Stimulated activated naive CD4-positive, alpha-beta T cell (primary cell): ENCODE measurements around the gene RAPGEF4.

Experiments used
- DNase-seq, 6 experiments: peaks; one replicate each; lab custom pipeline; 2025; lab: John Stamatoyannopoulos, UW

RAPGEF4 gene

DNA sequence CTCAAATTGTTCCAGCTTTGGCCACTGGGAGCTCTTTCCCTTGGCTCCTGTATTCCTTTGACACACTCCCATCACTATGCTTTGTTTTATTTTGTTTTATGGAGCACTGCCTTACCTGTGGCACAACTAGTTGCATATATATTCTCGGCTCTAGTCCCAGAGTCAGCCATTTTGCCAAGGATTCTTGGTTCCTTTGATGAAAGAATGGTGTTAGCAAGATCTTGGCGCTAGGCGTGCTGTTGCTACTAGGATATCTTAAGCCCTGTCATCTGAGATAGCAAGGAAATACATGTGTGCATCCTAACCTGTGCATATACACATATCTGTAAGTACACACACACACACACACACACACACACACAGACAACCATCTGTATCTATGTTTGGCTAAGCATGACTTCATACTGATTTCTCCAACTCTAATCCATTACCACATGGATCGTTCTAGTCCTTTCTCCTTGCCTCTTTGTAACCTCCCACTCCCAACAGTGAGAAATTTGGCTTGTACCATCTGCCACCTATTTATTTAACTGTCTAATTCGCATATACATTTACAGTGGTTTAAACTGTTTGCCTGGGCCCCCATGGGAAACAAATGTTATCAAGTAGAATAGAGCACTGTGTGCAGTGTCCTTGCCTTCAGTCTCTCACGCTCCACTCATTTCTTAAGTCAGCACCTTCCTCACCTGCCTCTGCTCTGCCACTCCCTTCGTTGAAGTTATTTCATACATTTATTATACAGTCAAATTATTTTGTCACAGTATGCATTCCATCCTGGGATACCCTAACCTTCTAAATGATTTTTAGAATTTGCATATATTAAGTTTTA lies 202.5 kb downstream of the RAPGEF4 start:
- DNase-seq = no peak

DNA sequence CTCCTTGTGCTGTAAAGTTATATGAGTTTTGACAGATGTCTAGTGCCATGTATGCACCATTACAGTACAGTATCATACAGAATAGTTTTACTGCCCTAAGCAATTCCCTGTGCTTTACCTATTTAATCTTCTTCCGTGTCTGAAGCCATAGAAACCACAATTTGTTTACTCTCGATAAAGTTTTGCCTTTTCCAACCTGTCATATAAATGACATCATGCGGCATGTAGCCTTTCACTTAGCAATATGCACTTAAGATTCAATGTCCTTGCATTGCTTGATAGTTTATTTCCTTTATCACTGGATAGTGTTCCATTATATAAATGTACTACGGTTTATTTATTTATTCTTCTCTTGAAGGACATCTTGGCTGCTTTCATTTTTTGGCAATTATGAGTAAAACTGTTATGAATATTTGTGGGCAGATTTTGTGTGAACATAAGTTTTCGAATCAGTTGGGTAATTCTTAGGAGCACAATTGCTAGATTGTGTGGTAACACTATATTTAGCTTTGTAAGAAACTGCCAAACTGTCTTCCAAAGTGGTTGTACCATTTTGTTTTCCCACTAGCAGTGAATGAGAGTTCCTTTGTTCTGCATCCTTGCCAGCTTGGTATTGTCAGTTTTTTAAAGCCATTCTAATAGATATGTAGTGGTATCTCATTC lies 203.2 kb downstream of the RAPGEF4 start:
- no peak for DNase-seq

DNA sequence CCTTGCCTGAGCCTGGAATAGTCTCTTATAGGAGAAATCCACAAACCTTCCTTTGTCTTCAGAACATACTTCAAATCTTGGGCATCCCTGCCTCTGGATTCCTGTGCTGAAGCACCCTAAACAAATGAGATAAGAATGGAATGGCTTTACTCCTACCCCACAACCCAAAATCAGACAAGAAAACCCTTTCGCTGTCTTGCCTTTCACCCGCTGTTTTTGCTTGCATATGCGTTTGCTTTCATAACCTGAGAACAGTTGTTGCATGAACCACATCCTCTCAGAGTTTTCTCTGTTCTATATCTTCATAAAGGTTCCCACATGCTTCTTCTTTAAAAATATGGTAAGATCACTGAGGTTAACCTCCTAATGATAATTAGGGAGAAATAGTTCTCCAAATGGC lies 207.9 kb downstream of the RAPGEF4 start:
- DNase-seq = peak in 3 of 6 experiments; percentile 36 to 59 (median 51)

DNA sequence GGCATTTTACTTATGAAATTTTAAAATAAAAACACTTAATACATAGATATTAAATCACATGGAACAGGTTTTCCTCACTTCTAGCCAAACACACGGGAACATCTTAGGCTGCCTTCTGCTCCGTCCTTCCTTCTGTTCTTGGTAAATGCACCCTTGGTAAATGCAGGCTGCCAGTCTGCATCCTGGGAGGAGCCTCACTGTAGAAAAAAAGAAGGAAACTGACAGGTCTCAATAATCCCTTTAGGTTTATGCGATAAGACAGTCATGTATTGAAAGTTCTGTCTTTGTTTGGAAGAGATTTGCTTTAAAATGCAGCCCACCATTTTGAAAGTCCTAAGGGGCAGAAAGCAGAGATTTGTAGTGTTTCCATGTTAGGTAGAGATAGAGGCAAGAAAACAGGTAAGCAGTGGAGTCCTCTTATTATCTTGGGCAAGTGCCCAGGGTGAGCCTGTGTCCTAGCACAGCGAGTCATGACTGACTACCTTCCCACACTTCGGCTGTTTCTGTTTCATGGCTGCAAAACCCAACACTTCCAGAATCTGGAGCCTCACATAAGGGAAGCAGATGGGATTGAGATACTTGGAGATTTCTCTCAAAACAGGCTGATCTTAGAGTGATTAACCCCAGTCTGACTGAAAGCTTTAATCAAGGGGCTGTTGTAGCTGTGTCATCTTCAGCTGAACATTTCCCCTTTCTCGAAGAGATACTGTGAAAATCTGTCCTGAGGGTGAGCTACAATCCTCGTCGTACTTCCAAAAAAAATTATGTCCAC lies 208.6 kb downstream of the RAPGEF4 start:
- peak in 2 of 6 experiments; percentile 8 to 30 for DNase-seq

DNA sequence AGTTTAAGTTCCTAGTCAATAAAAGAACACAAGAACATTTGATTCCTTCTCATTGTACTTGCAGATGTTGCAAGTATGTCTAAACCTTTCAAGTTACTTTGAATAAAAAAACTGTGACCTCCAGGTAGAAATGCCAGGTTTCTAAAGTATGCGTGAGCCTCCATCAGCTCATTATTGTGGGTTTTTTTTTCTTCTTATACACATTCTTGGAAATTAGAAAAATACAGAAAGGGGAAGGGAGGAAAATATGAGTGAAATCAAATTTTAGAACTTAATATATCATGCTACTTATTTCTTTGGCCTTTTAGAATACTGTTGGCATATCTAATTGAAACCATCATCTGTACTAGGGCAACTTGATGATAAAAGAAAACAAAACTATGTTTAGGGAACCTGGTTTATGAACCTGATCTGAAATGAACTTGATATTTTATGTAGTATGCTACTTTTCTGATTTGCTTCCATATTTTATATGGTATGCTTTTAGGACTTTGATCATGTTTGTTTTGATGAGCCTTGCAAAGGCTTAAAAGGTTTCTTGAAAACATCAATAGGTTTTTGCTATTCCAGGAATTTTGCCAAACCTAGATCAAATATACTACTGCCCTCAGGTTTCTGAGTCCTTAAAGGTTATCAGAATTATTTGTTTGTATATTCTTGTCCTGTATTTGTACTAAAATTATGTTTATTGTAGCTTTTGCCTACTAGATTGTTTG lies 209.3 kb downstream of the RAPGEF4 start:
- DNase-seq = no peak

DNA sequence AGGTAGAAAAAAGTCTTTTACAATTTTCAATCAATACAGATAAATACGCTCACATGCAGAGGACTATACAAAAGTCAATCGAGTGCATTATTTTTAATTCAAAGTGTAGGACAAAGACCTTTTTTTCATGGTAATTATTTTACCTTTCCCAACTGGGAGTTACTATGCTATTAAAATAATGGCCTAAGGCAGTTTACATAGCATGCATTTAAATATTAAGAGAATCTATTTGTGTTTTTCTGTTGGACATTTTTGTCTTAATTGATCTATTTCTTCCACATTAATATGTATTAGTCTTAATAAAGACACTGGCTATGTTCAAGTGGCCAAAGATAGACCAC lies 209.8 kb downstream of the RAPGEF4 start:
- no peak for DNase-seq

DNA sequence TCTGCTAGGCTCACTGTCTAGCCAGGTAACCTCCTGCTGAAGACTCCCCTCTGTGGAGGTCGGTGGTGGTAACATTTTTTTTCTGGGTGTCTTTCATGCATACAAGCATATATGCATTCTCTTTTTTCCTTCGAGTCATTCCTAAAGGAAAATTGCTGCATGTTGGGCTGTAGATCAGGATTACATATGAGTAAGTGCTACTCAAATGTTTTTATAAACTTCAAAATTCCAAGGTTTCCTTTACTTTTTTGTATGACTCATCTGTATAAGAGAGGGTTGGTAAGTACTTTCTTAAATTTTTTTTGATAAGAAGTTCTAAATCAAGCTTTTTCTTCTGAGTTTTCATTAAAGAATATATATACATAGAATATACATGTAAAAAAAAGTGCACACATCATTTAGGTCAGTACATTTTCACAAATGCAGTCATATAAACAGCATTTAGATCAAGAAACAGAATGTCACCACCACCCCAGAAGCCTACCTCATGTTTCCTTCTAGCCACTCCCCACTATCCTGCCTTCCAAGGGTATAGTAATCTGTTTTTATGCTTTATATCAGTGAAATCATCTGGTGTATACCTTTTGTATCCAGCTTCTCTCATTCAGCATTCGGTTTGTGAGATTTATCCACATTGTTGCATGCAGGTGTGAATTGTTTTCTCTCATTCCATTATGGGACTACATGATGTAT lies 212.0 kb downstream of the RAPGEF4 start:
- no peak for DNase-seq

DNA sequence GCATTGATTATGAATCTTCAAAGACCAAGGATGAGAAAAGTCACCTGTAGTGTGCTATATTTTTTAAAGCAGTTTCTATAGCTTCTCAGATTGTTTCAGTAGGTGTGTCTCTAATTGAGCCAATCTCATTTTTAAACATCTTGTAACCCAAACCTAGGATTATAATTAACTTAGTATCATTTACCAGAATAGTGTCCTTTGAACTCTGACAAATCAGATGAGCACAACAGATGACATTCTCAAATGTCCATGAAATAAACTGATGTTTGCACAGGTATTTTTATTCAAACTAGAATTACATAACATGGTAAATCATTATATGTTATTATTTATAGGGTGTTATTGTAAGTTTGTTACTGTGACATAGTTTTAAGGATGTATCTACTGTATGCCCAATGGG lies 213.9 kb downstream of the RAPGEF4 start:
- no peak for DNase-seq

DNA sequence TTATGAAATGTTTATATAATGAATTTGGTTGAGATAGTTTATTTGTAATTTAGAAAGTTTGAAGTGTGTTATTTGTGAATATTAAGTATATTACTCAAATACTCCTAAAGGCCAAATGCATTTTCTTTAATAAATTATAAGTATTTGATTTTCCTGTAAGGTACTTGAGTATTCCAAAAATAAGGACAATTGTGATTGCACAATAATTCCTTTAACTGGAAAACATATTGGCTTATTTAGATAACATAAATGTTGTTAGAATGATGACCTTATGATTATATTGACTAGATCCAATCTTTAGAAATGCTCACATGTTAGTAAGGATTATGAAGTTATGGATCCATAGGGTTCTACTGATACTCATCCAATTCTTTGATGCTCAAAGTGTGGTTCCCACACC lies 214.9 kb downstream of the RAPGEF4 start:
- no peak for DNase-seq

DNA sequence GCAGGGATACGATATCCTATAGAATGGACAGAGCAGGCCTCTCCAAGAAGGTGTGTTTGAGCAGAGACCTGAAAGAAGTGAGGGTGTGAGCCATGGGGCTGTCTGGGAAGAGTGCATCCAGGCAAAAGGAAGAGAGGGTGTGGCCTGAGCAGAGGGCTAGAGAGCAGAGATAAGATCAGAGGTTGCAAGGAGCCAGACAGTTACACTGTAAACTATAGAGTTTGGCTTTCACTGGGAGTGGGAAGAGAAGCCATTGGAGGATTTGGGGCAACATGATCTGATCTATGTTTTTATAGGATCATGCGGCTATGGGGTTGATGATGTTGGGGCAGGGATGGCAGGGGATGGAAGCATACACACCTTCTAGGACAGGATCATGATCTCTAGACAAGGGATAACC lies 215.9 kb downstream of the RAPGEF4 start:
- DNase-seq = no peak

DNA sequence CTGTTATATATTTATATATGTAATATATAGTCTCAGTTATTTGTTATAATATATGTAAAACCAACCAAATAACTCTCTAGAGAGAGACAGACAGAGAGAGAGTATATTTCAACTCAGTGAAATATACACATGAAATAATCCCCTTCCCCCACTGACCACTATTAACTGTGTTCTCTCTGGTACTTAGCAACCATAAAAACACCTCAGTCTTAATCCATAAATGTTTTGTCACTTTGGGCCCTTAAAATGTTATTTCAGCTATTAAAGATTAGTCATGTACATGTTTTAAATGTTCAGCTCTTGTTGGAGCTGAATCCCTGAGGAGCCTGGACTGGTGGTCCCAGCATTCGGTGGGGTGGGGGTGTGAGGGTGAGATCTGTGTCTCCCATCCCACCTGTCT lies 217.8 kb downstream of the RAPGEF4 start:
- DNase-seq = no peak

DNA sequence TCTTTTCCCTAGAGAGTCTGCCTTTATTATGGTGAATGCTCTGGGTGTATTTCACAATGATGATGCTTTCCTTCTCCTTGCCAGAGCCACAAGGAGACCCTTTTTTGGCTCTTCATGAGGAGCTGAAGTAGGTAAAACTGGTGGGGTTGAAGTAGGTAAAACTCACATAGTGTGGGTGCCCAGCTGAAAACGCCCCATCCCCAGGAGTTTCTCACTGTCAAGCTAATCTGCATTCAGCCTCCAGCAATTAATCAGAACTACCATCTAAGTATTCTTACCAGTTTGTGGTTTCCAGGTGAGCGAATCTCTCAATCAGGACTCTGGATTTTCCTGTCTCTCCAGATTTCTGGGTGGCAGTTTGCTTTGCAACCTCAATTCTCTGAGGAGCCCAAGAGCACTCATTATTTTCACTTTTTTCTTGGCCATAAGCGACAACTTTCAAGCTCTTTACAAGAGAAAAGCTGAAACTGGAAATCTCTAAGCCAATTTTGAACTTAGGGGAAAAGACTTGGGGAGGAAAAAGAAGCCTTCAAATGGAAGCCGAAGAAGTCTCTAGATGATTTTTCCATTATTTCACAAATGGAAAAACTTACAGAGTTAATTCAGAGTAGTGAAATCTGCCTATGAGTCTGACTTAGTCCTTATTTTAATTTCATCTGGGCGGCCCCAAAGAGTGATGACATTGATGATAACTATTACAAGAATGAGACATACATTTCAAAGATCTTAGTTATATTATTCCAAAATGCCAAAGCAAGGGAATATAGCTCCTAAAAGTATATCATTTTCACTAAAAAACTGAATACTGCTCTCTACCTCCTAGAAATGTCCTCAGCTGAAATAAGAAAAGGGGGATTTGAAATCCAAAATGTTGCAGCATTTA lies 218.6 kb downstream of the RAPGEF4 start:
- DNase-seq = no peak

DNA sequence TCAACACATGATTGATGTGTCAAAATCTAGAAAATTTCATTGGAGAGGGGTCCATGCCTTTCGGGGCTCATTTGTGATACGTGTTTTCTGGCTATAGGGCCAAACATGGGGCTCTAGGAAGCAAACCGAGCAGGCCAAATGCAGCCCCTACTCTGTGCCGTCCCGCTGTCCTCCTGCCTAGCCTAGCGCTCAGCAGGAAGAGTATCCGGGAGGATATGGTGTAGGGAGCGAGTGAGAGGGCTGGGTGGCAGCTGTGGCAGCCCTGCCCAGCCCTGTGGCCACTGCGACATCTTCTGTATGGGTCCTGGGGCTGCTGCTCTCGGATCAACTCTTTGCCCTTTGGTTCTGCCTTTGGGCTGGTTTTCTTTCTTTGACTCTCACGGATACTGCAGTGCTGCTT lies 219.9 kb downstream of the RAPGEF4 start:
- no peak for DNase-seq

DNA sequence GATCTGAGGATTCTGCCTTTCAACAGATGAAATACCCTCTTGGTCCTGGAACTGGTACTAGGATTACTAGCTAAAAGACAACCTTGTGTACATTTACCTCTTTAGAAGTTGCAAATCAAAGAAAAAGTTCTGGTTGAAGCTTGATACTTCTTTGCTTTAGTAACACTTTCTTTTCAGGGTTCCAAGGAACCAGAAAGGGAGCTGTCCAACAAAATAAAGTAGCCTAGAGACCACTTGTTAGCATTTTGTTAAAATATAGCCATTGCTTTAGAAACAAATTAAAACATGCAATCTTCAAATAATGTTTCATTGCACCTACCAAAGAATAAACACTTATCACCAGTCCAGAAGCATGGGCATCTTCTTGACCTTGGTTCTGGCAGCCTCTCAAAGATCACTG lies 222.1 kb downstream of the RAPGEF4 start:
- no peak for DNase-seq

DNA sequence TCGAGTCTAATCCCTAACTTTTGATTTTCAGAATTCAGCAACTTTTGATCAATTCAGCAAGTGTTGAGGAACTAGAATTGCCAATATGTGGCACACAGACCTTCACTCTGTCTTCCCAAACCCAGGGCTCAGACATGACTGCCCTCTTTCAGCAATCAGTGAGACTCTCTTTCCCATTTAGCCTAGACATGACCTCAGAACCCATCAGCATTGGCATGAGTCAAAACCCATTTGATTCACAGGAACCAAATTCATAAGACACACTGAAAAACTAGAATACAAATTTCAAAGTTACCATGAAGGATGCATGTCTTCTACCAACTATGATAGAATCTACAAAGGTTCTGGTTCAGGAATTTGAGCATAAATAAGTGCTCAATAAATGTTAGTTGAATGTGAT lies 226.4 kb downstream of the RAPGEF4 start:
- DNase-seq = no peak

DNA sequence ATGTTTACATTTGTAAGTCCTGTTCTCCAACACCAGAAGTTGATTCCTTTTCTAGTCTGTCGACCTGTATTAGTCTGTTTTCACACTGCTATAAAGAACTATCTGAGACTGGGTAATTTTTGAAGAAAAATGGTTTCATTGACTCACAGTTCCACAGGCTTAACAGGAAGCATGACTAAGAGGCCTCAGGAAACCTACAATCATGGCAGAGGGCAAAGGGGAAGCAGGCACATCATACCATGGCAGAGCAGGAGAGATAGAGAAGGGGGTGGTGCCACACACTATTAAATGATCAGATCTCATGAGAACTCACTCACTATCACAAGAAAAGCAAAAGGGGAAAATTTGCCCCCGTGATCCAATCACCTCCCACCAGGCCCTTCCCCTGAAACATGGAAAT lies 227.2 kb downstream of the RAPGEF4 start:
- DNase-seq = no peak

DNA sequence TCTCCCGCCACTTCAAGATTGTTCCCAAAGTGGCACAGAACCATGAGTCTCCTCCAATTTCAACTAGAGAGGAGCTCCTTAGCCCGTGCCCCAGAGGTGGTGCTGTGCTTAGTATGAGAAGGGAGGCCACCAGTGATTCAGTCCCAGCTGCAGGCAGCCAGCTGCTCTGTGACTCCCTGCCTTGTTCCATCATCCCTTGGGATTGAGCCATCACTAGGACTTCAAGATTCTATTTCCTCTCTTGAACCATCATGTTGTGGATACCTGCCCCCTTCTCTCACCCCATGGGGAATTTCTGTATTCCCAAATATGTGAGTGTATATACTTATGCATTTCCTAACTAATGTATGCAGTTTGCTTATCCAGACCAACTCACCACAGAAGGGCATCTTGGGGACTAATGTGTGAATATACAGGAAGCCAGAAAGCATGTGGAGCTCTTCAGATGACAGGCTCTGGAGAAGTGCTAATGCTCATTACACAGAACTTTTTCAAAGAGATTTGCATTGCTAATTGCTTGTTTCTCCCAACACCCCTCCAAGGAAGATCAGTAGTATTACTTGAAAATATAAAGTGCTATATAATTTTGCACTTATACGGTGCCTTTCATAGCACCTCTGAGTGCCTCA lies 229.0 kb downstream of the RAPGEF4 start:
- DNase-seq = no peak

DNA sequence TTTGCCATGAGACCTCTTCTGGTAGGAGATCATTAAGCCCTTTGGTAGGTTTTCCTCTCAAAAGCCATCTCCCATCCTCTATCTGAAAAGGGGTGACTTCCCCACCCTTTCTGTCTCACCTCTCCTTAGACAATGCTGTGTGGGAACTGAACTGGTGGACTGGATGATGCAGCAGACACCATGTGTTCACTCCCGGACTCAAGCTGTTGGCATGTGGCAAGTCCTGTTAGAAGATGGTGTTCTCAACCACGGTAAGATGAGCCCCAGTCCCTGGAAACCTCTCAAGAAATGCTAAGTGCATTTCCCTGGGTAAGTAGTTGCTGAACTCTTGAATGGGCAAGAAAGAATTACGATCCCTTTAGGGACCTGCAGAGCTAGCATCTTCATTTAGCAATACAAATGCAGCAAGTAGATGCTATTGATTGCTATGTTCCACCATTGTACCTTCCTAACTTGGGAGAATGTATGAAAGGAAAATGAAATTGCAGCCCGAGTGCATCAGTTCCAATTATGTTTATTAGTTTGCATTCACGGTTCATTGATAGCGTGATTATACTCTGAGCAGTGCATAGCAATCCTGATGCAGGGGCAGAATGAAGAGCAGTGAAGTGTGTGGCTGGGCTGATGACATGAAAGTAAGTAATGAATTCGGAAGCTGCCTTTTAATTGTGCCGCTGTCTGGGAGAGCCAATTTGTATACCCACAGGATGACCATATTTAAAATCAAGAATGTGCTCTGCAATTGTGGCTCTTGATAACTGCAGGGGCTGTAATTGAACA lies 230.0 kb downstream of the RAPGEF4 start:
- DNase-seq = no peak
